Tongue (tissue), 2 donors: ENCODE data around the gene BTNL3. TPM values are rescaled to one million over a fixed set of nuclear protein-coding genes. Genes with fewer than 3 reads are reported as not detected.
A peak's percentile ranks its signal among the peaks of the same experiment; 100 is the strongest.
"Not testable (repeated sequence)": the region's sequence is repeated elsewhere in the genome, so short reads cannot be mapped to it uniquely, and the experiment has no call there.

Experiments used
- DNase-seq: peaks from one replicate; pipeline ENCODE4 v3.0.0-alpha.2; 2015
- total RNA-seq: library from RNA; depleted of rRNA; stranded (reverse); fragments of >200 nt; gene quantifications from one replicate; pipeline ENCODE4 v1.2.3, GENCODE V29; 2014

The BTNL3 gene
- total RNA-seq, 1 donor from 2014 or later: not detected

- no peak for DNase-seq
Observed at GRCh38 chr5:181024245-181025064, 35.8 kb downstream of the BTNL3 start.

GRCh38 chr5:181027452-181028031 lies 38.9 kb downstream of the BTNL3 start:
- DNase-seq: no peak

- DNase-seq: no peak
Observed at GRCh38 chr5:181028032-181028819, 39.6 kb downstream of the BTNL3 start.

- DNase-seq: no peak
Observed at GRCh38 chr5:181031716-181032115, 43.1 kb downstream of the BTNL3 start.

- no peak for DNase-seq
Observed at GRCh38 chr5:181035991-181036815, 47.6 kb downstream of the BTNL3 start.

GRCh38 chr5:181036816-181037364 lies 48.2 kb downstream of the BTNL3 start:
- DNase-seq: peak; percentile 25

- DNase-seq: no peak
Observed at GRCh38 chr5:181037365-181037861, 48.8 kb downstream of the BTNL3 start.

- no peak for DNase-seq
Observed at GRCh38 chr5:181039471-181039870, 50.8 kb downstream of the BTNL3 start.

- DNase-seq: peak; percentile 63
Observed at GRCh38 chr5:181039931-181040630, 51.4 kb downstream of the BTNL3 start, which contains the start of gene BTNL9. Gene BTNL9, plus strand, starts transcription at chr5:181040266. Its CDS starts 5,224 bp downstream, at chr5:181045490.

- no peak for DNase-seq
Observed at GRCh38 chr5:181040631-181040945, 51.9 kb downstream of the BTNL3 start.

- no peak for DNase-seq
Observed at GRCh38 chr5:181041043-181041442, 52.4 kb downstream of the BTNL3 start.

- no peak for DNase-seq
Observed at GRCh38 chr5:181042036-181042713, 53.5 kb downstream of the BTNL3 start.

- DNase-seq: no peak
Observed at GRCh38 chr5:181042722-181043121, 54.1 kb downstream of the BTNL3 start.

- DNase-seq: no peak
Observed at GRCh38 chr5:181043285-181044092, 54.8 kb downstream of the BTNL3 start.

GRCh38 chr5:181044093-181044599 lies 55.5 kb downstream of the BTNL3 start:
- DNase-seq: no peak

- DNase-seq: no peak
Observed at GRCh38 chr5:181044662-181045305, 56.1 kb downstream of the BTNL3 start.

GRCh38 chr5:181045316-181045715 lies 56.7 kb downstream of the BTNL3 start:
- DNase-seq: no peak

GRCh38 chr5:181045857-181046256 lies 57.2 kb downstream of the BTNL3 start:
- not testable (repeated sequence) for DNase-seq

- DNase-seq: no peak
Observed at GRCh38 chr5:181047288-181047687, 58.6 kb downstream of the BTNL3 start.
